H1 (cell line): Measurements from ENCODE around the gene TSKU. TPM values are rescaled to one million over a fixed set of nuclear protein-coding genes. Genes with fewer than 3 reads are reported as not detected.

Experiments
- ASH2L ChIP-seq: fragments of 200-600, 300-600 bp; sonication (generic); IDR thresholded peaks from one replicate; pipeline ENCODE4 v1.7.1; 2017; ENCODE audit warnings: low read length
- CEBPB ChIP-seq: IDR thresholded peaks from 2 replicates; pipeline ENCODE4 v1.6.1; 2012; ENCODE audit warnings: low read depth, low read length
- EP300 ChIP-seq, 2 experiments: IDR thresholded peaks; 1 replicate in 1 of 2; 2 replicates in 1 of 2; pipeline ENCODE4 v1.6.1; 2011 to 2012; ENCODE audit warnings: low read depth in 2 of 2, low read length in 2 of 2, mild to moderate bottlenecking in 2 of 2, borderline replicate concordance in 1 of 2, inconsistent platforms in 1 of 2, moderate library complexity in 1 of 2
- HDAC6 ChIP-seq: IDR thresholded peaks from one replicate; pipeline ENCODE4 v1.7.1; 2012; ENCODE audit warnings: low read depth, mild to moderate bottlenecking, inconsistent platforms, low read length, moderate library complexity
- KDM4A ChIP-seq: IDR thresholded peaks from one replicate; pipeline ENCODE4 v1.7.1; 2012; ENCODE audit warnings: low read depth, mild to moderate bottlenecking, moderate library complexity, low read length, inconsistent platforms; ENCODE audit not compliant: severe bottlenecking
- KDM5A ChIP-seq: fragments of 200-600 bp; IDR thresholded peaks from 2 replicates; pipeline ENCODE4 v1.7.1; 2012; ENCODE audit warnings: mild to moderate bottlenecking, low read length, inconsistent platforms, mixed read lengths
- MAX ChIP-seq: IDR thresholded peaks from 2 replicates; pipeline ENCODE4 v1.6.1; 2012; ENCODE audit warnings: inconsistent platforms
- NRF1 ChIP-seq: IDR thresholded peaks from 2 replicates; pipeline ENCODE4 v1.6.1; 2011; ENCODE audit warnings: mild to moderate bottlenecking, low read depth, low read length, improper control_type of control experiment
- POLR2A ChIP-seq, 2 experiments: IDR thresholded peaks; 1 replicate in 1 of 2; 2 replicates in 1 of 2; pipeline ENCODE4 v1.6.1; 2011; ENCODE audit warnings: low read depth in 2 of 2, low read length in 2 of 2, mild to moderate bottlenecking in 2 of 2; ENCODE audit errors: control extremely low read depth in 1 of 2
- POLR2AphosphoS5 ChIP-seq: IDR thresholded peaks from 2 replicates; pipeline ENCODE4 v1.6.1; 2011; ENCODE audit warnings: low read depth, low read length
- RBBP5 ChIP-seq: IDR thresholded peaks from 2 replicates; pipeline ENCODE4 v1.7.1; 2012; ENCODE audit warnings: low read depth, mild to moderate bottlenecking, inconsistent platforms, low read length, moderate library complexity, borderline replicate concordance
- RNF2 ChIP-seq: fragments of 200-900, 300-1000 bp; sonication (generic); IDR thresholded peaks from 2 replicates; pipeline ENCODE4 v1.7.1; 2016; ENCODE audit warnings: borderline replicate concordance, low read depth, mild to moderate bottlenecking, antibody characterized with exemption, low read length; ENCODE audit not compliant: poor library complexity, severe bottlenecking; ENCODE audit errors: missing control alignments
- SIN3A ChIP-seq, 2 experiments: IDR thresholded peaks in 1 of 2; conservative IDR thresholded peaks in 1 of 2; 2 replicates each; pipeline ENCODE4 v1.6.1; 2011 to 2012; ENCODE audit warnings: low read length in 2 of 2, improper control_type of control experiment in 1 of 2, low read depth in 1 of 2, mild to moderate bottlenecking in 1 of 2
- SIRT6 ChIP-seq: IDR thresholded peaks from one replicate; pipeline ENCODE4 v1.7.1; 2012; ENCODE audit warnings: low read length, inconsistent platforms
- SP1 ChIP-seq: IDR thresholded peaks from 2 replicates; pipeline ENCODE4 v1.6.1; 2011; ENCODE audit warnings: low read depth, low read length
- SP4 ChIP-seq: IDR thresholded peaks from 2 replicates; pipeline ENCODE4 v1.6.1; 2012; ENCODE audit warnings: low read length, inconsistent platforms
- TAF7 ChIP-seq: optimal IDR thresholded peaks from 2 replicates; pipeline ENCODE3; 2011; ENCODE audit warnings: low read depth, mild to moderate bottlenecking, inconsistent platforms, low read length, moderate library complexity, borderline replicate concordance
- TCF12 ChIP-seq: IDR thresholded peaks from 2 replicates; pipeline ENCODE4 v1.6.1; 2011; ENCODE audit warnings: low read depth, mild to moderate bottlenecking, low read length
- polyA plus RNA-seq, 7 experiments: library from polyadenylated mRNA; depleted of rRNA in 3 of 7; stranded (reverse) in 5 of 7; unstranded in 2 of 7; fragments of >200 nt in 5 of 7; fragments of 200-250 nt in 2 of 7; gene quantifications; 1 replicate in 5 of 7; 2 replicates in 1 of 7; 4 replicates in 1 of 7; pipeline versions ENCODE4 v1.2.1 to v1.2.3, GENCODE V29; 2011 to 2013; ENCODE audit warnings: missing spikeins in 2 of 7, mixed read lengths in 2 of 7
- total RNA-seq: library from RNA; stranded (reverse); fragmentation: NEBNext Ultra II Directional; extraction: Animal tissue kit (Norgen Biotek cat#: 25700); gene quantifications from 2 replicates; pipeline ENCODE4 v1.2.1, GENCODE V29; 2021

Gene TSKU
- total and polyA plus RNA-seq, 2 of the 8 experiments (the other 6 are each of a cell fraction or from before 2014, with no cell fraction given): 22.8 to 28.4 TPM

GRCh38 chr11:76783294-76783895 is at the start of gene TSKU (continued):
- TF ChIP-seq TAF7: no peak
- TF ChIP-seq POLR2AphosphoS5: peak; percentile 38; the same call in 1 of the 2 replicates
- no peak for TF ChIP-seq RNF2
- TF ChIP-seq MAX: peak; percentile 91
- TF ChIP-seq SP4: 0 out of 2 replicates have a peak, but pooled peaks have one; percentile 48
- TF ChIP-seq RBBP5: no peak; the same call in 1 of the 2 replicates
- no peak for TF ChIP-seq TCF12
- peak; percentile 16 to 56; a peak in 1 of 4 replicates for TF ChIP-seq SIN3A (conservative IDR thresholded peaks at IDR 0.05 in 1 of 2, IDR thresholded peaks at IDR 0.05 in 1 of 2; ENCODE audit: low read depth in 1 of 2, low read length in 2 of 2)
- TF ChIP-seq CEBPB: no peak
- TF ChIP-seq KDM4A: peak; percentile 72
- peak; percentile 56 for TF ChIP-seq ASH2L
- peak; percentile 21 to 59 for TF ChIP-seq POLR2A (IDR thresholded peaks at IDR 0.05; ENCODE audit: control extremely low read depth in 1 of 2, low read depth in 2 of 2, low read length in 2 of 2)
- no peak for TF ChIP-seq NRF1
- no peak for TF ChIP-seq SIRT6
- no peak for TF ChIP-seq SP1
- no peak for TF ChIP-seq KDM5A
- TF ChIP-seq EP300 (IDR thresholded peaks at IDR 0.05; ENCODE audit: borderline replicate concordance in 1 of 2, low read depth in 2 of 2, low read length in 2 of 2): no peak
- TF ChIP-seq HDAC6: no peak
